Suprapubic skin (tissue), 3 donors: ENCODE data around the gene CHST11.

Experiments
- CTCF ChIP-seq, 2 donors: fragments of 200-600 bp in 1 of 2; fragments of 450-650 bp in 1 of 2; sonication (generic) in 1 of 2; IDR thresholded peaks; one replicate each; pipeline ENCODE4 v1.5.1; 2016 to 2019; ENCODE audit warnings: antibody characterized with exemption in 2 of 2, mild to moderate bottlenecking in 1 of 2, moderate library complexity in 1 of 2
- EP300 ChIP-seq: sonication (generic); formaldehyde crosslinking; IDR thresholded peaks from one replicate; pipeline ENCODE4 v1.6.1; 2017; ENCODE audit warnings: antibody characterized with exemption

- TF ChIP-seq CTCF (IDR thresholded peaks at IDR 0.05) (no peak), EP300 (no peak)
Measured at GRCh38 chr12:104700324-104700723, 243.6 kb downstream of the CHST11 start.
